GM21447 (cell line): ENCODE data around the gene KDM1A.

Source experiments
- ATAC-seq: cut with Tn5 transposase; IDR thresholded peaks from one replicate; pipeline ENCODE4 v1.9.1; 2021; ENCODE audit not compliant: unreplicated experiment

Gene KDM1A

DNA sequence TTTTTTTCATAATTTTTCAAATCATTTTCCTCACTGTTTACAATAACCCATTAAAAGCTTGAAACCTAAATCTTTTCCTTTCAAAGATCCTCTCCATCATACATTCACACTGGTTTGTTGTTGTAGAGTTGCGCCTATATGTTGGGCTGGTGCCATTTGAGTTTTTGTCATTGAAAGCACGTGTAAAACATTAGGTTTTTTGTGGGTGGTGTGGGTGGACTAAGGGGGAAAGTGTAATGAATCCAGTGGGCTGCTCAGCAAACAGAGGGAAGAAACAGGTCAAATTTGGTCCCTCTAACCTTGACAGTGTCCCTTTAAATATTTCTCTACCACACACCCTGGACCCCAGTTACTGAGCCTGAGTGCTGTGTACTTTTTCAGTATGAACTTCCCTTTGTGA is 46.8 kb downstream of the KDM1A start:
- ATAC-seq, result no peak

DNA sequence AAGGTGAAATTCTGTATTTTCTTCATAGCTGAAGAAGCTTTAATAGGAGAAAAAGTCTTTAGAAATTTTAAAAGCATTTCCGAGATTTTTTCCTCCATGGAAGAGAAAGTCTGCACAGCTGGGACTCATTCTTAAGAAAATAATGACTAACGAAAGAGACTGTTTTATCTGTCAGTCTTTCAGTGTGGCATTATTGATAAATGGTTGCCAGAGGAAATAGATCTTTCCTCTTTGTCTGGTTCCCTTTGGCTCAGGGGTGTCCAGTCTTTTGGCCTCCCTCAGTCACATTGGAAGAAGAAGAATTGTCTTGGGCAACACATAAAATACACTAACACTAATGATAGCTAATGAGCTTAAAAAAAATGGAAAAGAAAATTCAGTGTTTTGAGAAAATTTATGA is 49.9 kb downstream of the KDM1A start:
- no peak for ATAC-seq

DNA sequence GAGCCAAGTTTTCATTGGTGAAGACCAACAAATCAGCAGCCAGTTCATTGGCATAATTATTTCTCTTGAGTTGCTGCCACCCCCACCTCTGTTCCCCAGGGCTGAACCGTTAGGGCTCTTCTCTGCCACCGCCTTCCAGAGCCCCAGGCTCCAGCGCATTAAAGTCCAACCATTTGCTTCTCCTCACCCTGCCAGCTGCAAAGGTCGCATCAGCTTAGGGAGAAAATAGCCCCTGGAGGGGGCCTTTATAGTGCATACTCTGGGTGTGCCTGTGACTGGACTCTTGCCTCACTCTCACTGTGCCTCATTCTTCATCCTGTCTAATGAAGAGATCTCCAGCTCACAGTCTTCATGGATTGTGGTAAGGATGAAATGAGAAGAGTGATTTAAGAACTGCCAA is 50.4 kb downstream of the KDM1A start:
- no peak for ATAC-seq

GRCh38 chr1:23074012-23074411 is 54.7 kb downstream of the KDM1A start:
- no peak for ATAC-seq

DNA sequence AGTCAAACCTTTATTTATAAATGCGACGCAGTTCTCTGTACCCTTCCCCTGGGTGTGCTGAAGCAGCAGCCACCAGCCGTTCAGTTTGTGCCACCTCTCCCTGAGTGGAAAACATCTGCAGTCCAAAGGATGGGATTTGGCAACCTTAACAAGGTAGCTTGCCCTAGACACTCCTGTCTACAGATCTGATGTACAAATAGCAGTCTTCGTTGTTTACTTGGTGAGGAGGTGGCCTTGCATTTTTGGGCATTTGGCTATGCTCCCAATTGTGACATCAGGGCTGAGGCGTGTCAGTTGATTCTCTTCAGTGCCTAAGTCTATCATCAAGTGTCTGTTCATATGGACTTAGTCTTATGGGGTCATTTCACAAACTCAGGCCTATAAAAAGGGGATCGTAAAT is 59.8 kb downstream of the KDM1A start:
- ATAC-seq, result no peak

DNA sequence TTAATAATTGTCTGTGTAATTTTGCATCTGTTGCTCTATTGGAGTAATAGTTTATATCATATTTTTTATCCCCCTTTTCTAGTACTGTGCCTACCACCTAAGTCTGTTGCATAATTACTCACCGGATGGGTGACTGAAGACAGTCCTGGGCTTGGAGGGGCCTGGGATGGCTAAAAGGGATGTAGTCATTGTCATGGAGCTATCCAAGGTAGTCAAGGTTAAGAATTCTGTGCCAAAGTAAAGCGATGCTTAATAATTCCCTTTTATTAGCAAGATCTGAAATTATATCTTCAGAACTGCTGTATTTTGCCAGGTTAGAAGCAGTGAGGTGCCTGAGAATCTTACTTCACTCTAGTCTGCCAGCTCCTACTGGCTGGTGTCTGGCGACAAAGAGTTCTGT is 61.6 kb downstream of the KDM1A start:
- no peak for ATAC-seq

DNA sequence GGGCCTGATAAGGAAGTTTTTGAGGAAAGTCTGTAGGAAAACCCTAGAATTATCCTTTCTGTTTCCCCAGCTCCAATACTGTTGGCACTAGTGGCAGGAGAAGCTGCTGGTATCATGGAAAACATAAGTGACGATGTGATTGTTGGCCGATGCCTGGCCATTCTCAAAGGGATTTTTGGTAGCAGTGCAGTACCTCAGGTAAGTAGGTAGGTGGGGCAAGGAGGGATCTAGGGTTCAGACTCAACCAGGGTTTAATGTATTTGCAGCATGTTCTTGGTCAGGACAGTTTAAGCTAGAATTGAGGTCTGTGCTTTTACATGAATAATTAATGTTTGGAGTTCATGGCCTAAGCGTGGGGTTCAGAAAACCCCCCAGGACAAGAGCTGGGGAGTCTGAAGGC is 62.1 kb downstream of the KDM1A start:
- ATAC-seq, result no peak

GRCh38 chr1:23083714-23084480 is 64.6 kb downstream of the KDM1A start:
- no peak for ATAC-seq

GRCh38 chr1:23084880-23085279 is 65.6 kb downstream of the KDM1A start:
- ATAC-seq, result no peak

- no peak for ATAC-seq
Observed at GRCh38 chr1:23085696-23086095, 66.4 kb downstream of the KDM1A start.

DNA sequence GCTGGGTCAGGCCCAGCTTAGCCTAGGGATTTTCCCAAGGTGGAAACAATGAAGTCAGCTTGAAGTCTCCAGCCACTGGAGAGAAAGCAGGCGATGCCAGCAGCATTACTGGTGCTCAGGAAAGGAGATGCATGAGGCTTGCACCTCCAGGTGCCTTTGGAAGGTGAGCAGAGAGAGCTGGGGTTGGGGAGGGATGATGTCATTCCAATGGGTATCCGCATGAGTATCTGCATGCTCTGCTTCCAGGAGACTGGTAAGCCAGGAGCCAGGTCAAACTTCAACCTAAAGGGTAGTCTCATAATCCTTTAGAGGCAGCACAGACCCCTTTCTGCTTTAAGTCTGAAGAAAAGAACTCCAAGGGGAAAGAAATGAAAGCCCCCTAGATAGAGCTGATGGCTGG is 68.8 kb downstream of the KDM1A start:
- no peak for ATAC-seq

DNA sequence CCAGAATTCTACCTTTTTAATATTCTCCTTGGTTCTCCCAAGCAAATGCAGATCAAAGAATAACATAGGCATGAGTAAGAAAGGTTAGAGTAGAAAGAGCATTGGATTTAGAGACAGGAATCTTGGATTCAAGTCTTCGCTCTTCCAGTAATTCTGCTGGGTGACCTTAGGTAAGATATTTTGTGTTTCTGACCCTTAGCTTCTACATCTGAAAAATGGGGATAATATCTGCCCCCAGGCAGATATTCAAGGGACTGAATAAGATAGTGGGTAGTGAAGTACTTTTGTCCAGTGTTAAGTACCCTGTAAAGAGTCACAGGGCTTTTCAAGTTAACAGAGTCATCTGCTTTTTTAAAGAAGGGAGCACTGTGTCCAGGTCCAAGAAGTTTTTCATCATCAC is 70.8 kb downstream of the KDM1A start:
- ATAC-seq, result no peak

DNA sequence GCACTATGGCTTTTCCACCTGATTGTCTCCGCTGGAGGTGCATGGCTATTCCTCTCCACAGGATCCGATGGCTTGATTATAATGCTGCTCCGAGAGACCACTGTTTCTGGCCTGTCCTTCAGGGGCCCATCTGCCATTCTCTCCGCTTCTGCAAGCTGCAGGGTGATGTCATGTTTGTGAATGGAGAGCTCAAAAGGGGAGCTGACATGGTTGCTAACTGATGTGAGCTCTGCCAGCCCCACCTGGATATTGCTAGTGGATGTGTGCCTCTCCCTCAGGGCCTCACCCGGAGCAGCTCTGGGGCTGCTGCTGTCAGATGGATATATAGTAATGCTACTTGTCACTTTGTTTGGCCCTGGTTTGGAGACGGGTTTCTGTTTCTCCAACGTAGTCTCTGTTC is 72.3 kb downstream of the KDM1A start:
- ATAC-seq, result no peak

- ATAC-seq, result no peak
Observed at GRCh38 chr1:23092447-23092846, 73.2 kb downstream of the KDM1A start.

GRCh38 chr1:23097316-23097715 is 78.0 kb downstream of the KDM1A start:
- no peak for ATAC-seq

- no peak for ATAC-seq
Observed at GRCh38 chr1:23098463-23099170, 79.3 kb downstream of the KDM1A start.

GRCh38 chr1:23099171-23099536 is 79.9 kb downstream of the KDM1A start:
- ATAC-seq, result no peak

DNA sequence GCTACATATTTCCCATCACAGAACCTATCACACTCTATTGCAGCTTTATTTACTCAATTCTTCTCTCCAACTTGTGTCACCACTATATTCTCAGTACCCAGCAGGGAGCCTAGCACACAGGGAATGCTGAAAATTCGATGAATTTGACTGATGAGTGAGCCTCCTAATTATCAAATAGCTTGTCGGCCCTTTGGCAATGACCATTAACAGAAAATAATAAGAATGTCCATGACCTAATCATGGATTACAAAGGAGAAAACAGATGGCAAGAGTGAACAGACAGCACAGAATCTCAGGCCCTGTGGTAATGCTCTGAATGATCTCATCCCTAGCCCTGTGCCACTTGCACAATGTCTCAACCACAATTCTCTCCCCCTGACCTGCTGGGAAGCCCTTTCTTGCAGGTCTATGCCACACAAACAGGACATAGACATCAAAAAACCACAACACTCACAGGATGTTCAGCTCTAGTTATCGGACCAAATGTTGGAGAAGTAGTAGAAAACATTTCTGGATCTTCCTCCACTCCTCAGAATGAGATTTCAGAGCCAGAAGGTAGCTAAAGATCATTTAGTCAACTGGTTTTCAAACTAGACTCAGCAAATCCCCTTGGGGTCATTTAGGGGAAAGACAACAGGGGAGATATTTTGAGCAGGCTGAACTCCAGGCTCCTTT is 80.9 kb downstream of the KDM1A start:
- no peak for ATAC-seq

- ATAC-seq, result no peak
Observed at GRCh38 chr1:23101101-23101827, 82.0 kb downstream of the KDM1A start.

DNA sequence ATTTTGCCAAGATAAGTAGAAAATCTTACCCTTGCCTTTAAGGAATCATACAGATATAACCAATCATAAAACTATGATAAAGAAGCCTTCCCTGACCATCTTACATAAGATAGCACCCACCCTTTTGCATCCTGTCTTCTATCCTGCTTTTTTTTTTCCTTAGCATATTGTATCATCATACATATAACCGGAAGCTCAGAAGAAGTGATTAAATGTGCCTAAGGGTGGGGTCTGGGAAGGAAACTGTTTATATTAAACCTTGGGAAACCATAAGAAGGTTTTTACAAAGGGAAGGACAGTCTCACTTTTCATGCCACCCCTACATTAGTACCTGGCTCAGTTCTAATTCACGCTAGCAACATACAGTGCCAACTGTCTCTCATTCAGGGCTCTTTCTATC is 82.6 kb downstream of the KDM1A start:
- no peak for ATAC-seq

- ATAC-seq, result no peak
Observed at GRCh38 chr1:23102289-23102688, 83.0 kb downstream of the KDM1A start.
